ENCODE results near the gene S100A5.
"Not testable (repeated sequence)": the region's sequence is repeated elsewhere in the genome, so short reads cannot be mapped to it uniquely, and the experiment has no call there.

DNA sequence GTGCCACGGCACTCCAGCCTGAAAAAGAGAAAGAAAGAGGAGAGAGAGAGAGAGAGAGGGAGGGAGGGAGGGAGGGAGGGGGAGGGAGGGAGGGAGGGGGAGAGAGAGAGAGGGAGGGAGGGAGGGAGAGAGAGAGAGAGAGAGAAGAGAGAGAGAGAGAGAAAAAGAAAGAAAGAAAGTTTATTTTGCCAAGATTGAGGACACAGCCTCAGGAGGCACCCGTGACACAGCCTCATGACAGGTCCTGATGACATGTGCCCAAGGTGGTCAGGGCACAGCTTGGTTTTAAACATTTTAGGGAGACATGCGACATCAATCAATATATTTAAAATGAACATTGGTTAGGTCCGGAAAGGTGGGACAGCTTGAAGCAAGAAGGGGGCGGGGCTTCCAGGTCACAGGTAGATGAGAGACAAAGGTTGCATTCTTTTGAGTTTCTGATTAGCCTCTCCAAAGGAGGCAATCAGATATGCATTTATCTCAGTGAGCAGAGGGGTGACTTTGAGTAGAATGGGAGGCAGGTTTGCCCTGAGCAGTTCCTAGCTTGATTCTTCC, 20.5 kb downstream of the S100A5 start:
- TF ChIP-seq YY1 (IDR thresholded peaks at IDR 0.05; ENCODE audit: low read depth, low read length); SREBF2 (IDR thresholded peaks at IDR 0.05; ENCODE audit: low read length); ZBTB4 (CRISPR knock-in tag; IDR thresholded peaks at IDR 0.05); ZBTB33 (IDR thresholded peaks at IDR 0.05): not testable (repeated sequence)

All from GM12878 (cell line).